ENCODE results near the gene ADARB2.

ADARB2 gene

GRCh38 chr10:1604246-1604645, 133.1 kb downstream of the ADARB2 start:
- H3K4me1 ChIP-seq, result no peaks in the 10 kb centered on the region
- no peak overlapping the region for H3K4me3 ChIP-seq (ENCODE audit: low read depth, low read length)
- no peaks in the 10 kb centered on the region for H3K9me3 ChIP-seq
- H3K27me3 ChIP-seq, result peaks cover 5% of the 10 kb centered on the region
- TF ChIP-seq, protein P1, sequence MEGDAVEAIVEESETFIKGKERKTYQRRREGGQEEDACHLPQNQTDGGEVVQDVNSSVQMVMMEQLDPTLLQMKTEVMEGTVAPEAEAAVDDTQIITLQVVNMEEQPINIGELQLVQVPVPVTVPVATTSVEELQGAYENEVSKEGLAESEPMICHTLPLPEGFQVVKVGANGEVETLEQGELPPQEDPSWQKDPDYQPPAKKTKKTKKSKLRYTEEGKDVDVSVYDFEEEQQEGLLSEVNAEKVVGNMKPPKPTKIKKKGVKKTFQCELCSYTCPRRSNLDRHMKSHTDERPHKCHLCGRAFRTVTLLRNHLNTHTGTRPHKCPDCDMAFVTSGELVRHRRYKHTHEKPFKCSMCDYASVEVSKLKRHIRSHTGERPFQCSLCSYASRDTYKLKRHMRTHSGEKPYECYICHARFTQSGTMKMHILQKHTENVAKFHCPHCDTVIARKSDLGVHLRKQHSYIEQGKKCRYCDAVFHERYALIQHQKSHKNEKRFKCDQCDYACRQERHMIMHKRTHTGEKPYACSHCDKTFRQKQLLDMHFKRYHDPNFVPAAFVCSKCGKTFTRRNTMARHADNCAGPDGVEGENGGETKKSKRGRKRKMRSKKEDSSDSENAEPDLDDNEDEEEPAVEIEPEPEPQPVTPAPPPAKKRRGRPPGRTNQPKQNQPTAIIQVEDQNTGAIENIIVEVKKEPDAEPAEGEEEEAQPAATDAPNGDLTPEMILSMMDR (IDR thresholded peaks at IDR 0.05; ENCODE audit: low read depth, low read length), result no peak
- DNase-seq, result no peak
- no peaks in the 10 kb centered on the region for H3K36me3 ChIP-seq

DNA sequence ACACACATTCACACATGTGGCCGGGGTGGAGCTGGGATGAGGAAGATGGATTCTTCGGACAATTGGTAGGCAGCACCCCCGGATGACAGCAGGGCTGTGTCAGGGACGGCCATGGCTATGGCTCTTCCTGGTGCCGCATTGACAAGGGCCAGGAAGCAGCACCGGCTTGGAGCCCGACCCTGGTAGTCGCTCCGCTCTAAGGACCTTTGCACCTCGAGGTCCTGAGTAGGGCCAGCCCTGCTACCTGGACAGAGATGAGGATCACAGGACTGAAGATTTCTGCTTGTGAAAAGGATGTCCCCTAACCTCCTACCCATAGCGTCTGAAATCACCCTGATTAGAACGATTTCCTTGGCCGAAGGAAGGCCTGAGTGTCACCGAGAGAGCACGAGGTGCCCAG, 134.1 kb downstream of the ADARB2 start:
- no peak for DNase-seq
- TF ChIP-seq, protein P1 (IDR thresholded peaks at IDR 0.05; ENCODE audit: low read depth, low read length), result no peak
- Histone ChIP-seq H3K27me3 (no peaks in the 10 kb centered on the region), H3K9me3 (no peaks in the 10 kb centered on the region), H3K4me3 (ENCODE audit: low read depth, low read length) (no peak overlapping the region), H3K36me3 (no peaks in the 10 kb centered on the region), H3K4me1 (no peaks in the 10 kb centered on the region)

DNA sequence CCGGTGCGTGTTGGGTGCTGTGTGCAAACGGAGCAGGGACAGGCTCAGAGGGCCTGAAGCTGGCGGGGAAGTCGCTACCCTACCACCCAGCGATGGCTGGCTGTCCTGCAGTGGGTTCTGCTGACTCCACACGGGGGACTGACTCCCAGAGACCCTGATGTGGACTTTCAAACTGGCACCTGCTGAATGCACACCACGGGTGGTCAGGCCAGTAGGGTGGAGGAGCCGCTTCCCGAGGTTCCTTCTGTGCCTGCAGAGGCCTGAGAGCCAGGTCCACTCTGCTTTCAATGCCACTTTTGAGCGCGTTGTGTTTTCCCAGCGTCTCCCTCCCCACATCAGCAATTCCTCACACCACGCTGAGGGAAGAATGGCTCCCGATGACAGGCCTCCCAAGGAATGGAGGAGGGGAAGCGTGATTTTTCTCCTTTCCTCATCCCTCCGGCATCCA, 135.3 kb downstream of the ADARB2 start:
- Histone ChIP-seq H3K36me3 (no peaks in the 10 kb centered on the region), H3K27me3 (no peaks in the 10 kb centered on the region), H3K4me1 (no peaks in the 10 kb centered on the region), H3K4me3 (ENCODE audit: low read depth, low read length) (no peak overlapping the region), H3K9me3 (no peaks in the 10 kb centered on the region)
- DNase-seq, result no peak
- TF ChIP-seq, protein P1 (IDR thresholded peaks at IDR 0.05; ENCODE audit: low read depth, low read length), result no peak

DNA sequence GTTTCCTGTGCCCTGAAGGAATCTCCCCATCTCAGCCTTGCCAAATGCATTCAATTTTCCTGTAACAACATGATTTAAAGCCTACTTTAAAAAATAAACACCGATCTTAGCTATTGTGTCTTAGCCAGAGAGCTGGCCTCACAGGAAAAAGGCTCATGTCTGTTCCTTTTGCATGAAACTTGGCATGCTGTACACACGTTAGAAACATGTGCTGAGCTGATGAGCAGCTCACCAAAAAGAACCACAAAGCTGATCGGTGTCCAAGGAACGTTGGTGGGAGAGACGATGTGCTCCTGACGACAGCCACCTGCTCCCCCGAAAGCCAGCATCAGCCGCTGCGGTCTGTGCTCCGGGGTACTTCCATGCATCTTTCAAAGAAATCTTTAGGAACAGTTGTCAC, 135.9 kb downstream of the ADARB2 start:
- Histone ChIP-seq H3K9me3 (no peaks in the 10 kb centered on the region), H3K4me3 (ENCODE audit: low read depth, low read length) (no peak overlapping the region), H3K4me1 (no peaks in the 10 kb centered on the region), H3K36me3 (no peaks in the 10 kb centered on the region), H3K27me3 (no peaks in the 10 kb centered on the region)
- no peak for DNase-seq
- TF ChIP-seq, protein P1 (IDR thresholded peaks at IDR 0.05; ENCODE audit: low read depth, low read length), result no peak

DNA sequence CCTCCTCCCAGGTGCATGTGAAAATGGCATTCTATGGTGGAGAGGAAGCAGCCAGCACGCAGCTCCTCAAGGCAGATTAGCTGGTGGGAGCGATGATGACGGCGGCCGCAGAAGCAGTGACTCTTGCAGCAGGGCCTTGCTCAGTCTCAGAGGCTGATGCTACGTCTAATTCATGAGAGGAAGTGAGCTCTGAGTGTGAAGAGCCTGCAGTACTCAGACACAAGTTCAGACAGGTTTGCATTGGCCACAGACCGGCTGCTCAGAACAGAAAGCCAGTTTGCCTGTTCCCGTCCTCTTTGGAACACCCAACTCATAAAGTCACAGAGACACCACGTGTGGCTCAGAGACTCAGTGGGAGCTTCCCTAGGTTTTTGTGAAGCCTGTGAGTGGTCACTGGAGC, 136.5 kb downstream of the ADARB2 start:
- no peaks in the 10 kb centered on the region for H3K4me1 ChIP-seq
- H3K4me3 ChIP-seq (ENCODE audit: low read depth, low read length), result no peak overlapping the region
- H3K9me3 ChIP-seq, result no peaks in the 10 kb centered on the region
- H3K36me3 ChIP-seq, result no peaks in the 10 kb centered on the region
- no peak for DNase-seq
- TF ChIP-seq, protein P1 (IDR thresholded peaks at IDR 0.05; ENCODE audit: low read depth, low read length), result no peak
- no peaks in the 10 kb centered on the region for H3K27me3 ChIP-seq

DNA sequence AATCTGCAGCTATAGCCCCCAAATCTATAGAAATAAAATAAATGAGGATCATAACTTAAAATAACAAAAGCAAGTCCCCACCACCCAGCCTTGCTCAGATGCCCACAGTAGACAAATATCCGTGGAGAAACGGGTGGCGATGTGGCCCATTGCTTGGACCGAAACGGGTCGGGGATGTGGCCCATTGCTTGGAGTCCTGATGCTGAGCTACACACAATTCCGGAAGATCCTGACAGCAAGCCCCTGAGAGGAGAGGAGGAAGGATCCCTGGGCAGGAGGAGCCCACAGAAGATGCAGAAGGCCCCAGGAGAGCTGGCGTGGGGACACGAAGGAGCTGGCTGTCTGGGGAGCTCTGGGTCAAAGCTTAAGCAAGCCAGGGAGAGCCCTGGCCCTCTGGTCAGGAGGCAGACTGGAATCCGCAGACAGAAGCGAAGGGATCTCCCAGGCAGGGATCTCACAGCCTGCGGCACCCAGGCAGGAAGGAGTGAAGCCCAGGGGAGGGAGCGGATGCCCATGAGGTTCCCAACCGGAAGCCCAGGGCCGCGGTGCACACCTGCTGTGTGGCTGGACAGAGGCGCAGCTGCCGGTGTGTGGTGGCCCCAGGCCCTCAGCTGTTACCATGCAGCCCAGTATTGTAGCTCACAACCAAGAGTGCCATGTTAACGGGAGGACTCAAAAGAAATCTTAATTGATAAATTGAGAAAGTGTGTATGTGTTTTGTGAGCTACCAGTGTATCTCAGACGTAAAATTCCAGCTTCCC, 138.8 kb downstream of the ADARB2 start:
- TF ChIP-seq, protein P1 (IDR thresholded peaks at IDR 0.05; ENCODE audit: low read depth, low read length), result no peak
- no peak for DNase-seq
- no peaks in the 10 kb centered on the region for H3K4me1 ChIP-seq
- H3K27me3 ChIP-seq, result no peaks in the 10 kb centered on the region
- H3K4me3 ChIP-seq (ENCODE audit: low read depth, low read length), result no peak overlapping the region
- H3K9me3 ChIP-seq, result no peaks in the 10 kb centered on the region
- H3K36me3 ChIP-seq, result no peaks in the 10 kb centered on the region

All from BE2C (cell line).